ENCODE results near the gene GAK.

DNA sequence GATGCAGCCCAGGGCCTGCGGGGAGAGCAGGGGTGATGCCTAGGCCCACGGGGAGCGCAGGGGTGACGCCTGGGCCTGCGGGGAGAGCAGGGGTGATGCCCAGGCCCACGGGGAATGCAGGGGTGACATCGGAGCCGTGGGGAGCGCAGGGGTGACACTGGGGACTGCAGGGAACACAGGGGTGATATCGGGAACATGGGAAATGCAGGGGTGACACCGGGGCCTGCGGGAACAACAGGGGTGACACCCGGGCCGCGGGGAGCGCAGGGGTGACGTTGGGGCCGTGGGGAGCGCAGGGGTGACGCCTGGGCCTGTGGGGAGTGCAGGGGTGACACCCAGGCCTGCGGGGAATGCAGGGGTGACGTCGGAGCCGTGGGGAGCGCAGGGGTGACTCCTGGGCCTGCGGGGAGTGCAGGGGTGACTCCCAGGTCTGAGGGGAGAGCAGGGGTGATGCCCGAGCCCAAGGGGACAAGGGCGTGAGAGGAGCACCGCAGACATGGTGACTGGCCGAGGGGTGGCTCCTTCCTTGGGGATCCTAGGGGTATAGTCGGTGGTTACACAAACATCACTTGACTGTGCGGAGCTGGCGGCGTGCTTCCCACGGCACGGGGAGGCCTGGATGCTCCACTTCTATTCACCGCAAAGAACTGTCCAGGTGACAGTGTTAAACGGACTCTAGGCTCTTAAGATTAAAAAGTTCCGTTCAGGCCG lies 38.0 kb downstream of the GAK start:
- TF ChIP-seq, protein P1, sequence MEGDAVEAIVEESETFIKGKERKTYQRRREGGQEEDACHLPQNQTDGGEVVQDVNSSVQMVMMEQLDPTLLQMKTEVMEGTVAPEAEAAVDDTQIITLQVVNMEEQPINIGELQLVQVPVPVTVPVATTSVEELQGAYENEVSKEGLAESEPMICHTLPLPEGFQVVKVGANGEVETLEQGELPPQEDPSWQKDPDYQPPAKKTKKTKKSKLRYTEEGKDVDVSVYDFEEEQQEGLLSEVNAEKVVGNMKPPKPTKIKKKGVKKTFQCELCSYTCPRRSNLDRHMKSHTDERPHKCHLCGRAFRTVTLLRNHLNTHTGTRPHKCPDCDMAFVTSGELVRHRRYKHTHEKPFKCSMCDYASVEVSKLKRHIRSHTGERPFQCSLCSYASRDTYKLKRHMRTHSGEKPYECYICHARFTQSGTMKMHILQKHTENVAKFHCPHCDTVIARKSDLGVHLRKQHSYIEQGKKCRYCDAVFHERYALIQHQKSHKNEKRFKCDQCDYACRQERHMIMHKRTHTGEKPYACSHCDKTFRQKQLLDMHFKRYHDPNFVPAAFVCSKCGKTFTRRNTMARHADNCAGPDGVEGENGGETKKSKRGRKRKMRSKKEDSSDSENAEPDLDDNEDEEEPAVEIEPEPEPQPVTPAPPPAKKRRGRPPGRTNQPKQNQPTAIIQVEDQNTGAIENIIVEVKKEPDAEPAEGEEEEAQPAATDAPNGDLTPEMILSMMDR (IDR thresholded peaks at IDR 0.05), result no peak
- TF ChIP-seq POLR2A (IDR thresholded peaks at IDR 0.05), result no peak

All from vagina (tissue), 2 donors.